Measurements from ENCODE around the gene MYO3B.

- TF ChIP-seq CTCF (IDR thresholded peaks at IDR 0.05) (no peak), NFYB (CRISPR knock-in tag; conservative IDR thresholded peaks at IDR 0.05; ENCODE audit: low read depth) (no peak), NR3C1 (CRISPR knock-in tag; conservative IDR thresholded peaks at IDR 0.05; ENCODE audit: low read depth) (no peak), IRF1 (CRISPR knock-in tag; IDR thresholded peaks at IDR 0.05) (no peak), MLX (CRISPR knock-in tag; IDR thresholded peaks at IDR 0.05) (no peak), ESRRA (CRISPR knock-in tag; IDR thresholded peaks at IDR 0.05; ENCODE audit: borderline replicate concordance) (no peak), CBFB (CRISPR knock-in tag; IDR thresholded peaks at IDR 0.05; ENCODE audit: low read depth) (no peak), ZMAT4 (CRISPR knock-in tag; IDR thresholded peaks at IDR 0.05) (no peak), FOXP4 (CRISPR knock-in tag; IDR thresholded peaks at IDR 0.05) (no peak), ZBTB21 (CRISPR knock-in tag; IDR thresholded peaks at IDR 0.05; ENCODE audit: borderline replicate concordance) (no peak), IRF2 (CRISPR knock-in tag; IDR thresholded peaks at IDR 0.05; ENCODE audit: borderline replicate concordance, low read depth) (no peak), TP53 (CRISPR knock-in tag; IDR thresholded peaks at IDR 0.05) (no peak), ARID4B (CRISPR knock-in tag; IDR thresholded peaks at IDR 0.05; ENCODE audit: borderline replicate concordance) (no peak), ZNF138 (CRISPR knock-in tag; conservative IDR thresholded peaks at IDR 0.05) (no peak)
Measured at GRCh38 chr2:170656669-170657068, 478.7 kb downstream of the MYO3B start.

Data from WTC11 (cell line).